ENCODE measurements around the gene CSGALNACT2.

The CSGALNACT2 gene

GRCh38 chr10:43206391-43207235 is 68.4 kb downstream of the CSGALNACT2 start:
- in situ Hi-C loops (cut with HindIII; ENCODE audit: low pct_unique_long_range_greater_than_20kb, low sequenced_read_pairs): no loop called here
- TF ChIP-seq JUND (IDR thresholded peaks at IDR 0.05; ENCODE audit: low read depth): no peak
- DNase-seq (ENCODE audit: low read depth in 1 of 2, low spot score in 1 of 2): no peak

DNA sequence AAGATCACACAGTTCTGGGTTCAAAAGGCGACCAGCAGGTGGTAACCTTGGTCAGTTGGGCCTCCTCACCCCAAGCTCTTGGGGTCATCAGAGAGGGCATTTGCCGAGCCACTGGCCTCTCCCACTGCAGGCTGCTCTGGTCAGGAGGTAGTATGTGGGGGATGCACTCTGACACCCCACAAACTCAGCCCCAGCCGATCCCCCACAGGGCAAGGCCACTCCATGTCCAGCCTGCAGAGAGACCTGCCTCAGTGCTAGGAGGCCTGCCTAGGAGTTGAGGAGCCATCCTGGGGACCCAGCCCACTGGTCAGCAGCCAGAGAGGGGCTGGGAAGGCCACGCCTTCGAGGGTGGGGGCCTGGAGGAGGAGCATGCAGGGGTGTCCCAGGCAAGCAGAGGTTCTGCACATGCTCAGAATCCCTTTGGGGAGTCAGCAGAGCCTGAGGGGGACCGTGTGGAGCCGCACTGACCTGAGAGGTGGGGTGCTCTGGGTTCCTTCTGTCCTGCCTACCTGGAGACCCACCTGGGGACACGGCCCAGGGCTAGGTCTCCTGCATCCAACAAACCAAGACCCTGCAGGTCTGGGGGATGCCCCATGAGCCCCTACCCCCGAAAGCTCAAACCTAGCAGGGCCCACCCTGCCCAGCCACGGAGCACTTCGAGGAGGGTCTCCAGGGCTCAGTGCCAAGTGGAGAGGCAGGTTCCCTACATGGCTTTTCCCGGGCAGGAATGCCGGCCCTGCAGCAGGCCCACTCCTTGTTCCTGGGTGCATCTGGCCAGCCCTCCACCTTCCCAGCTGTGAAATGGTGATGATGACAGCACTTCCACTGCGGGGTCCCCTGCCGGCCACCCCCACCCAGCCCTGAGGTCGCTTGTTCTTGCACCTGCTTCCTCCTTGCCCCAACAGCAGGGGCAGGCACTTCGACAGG is 70.2 kb downstream of the CSGALNACT2 start:
- no peak for TF ChIP-seq JUND (IDR thresholded peaks at IDR 0.05; ENCODE audit: low read depth)
- no peak for DNase-seq (ENCODE audit: low read depth in 1 of 2, low spot score in 1 of 2)
- in situ Hi-C loops (cut with HindIII; ENCODE audit: low pct_unique_long_range_greater_than_20kb, low sequenced_read_pairs): no loop called here

- TF ChIP-seq JUND (IDR thresholded peaks at IDR 0.05; ENCODE audit: low read depth): no peak
- DNase-seq (ENCODE audit: low read depth in 1 of 2, low spot score in 1 of 2): no peak
- in situ Hi-C loops (cut with HindIII; ENCODE audit: low pct_unique_long_range_greater_than_20kb, low sequenced_read_pairs): no loop called here
Observed at GRCh38 chr10:43209074-43209455, 70.8 kb downstream of the CSGALNACT2 start.

DNA sequence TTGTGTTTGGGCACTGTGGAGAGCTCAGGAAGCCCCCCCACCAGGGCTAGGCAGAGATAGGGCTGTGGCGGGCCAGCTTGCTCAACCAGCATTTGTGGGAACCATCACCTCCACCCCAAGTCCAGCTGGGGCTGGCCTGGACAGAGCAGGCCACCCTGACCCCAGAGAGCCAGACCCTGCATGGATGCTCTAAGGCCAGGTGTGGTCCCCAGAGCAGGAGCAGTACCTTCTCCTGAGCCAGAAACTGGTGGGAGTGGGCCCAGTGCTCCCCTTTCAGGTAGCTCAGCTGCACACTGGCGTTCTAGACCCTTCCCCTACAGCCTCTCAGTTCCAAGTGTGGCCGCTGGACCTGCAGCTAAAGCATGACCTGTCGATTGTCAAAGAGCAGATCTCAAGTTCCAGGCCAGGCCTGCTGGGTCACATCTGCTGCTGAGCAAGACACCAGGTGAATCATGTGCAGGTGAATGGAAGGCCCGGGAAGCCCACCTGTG is 71.5 kb downstream of the CSGALNACT2 start:
- in situ Hi-C loops (cut with HindIII; ENCODE audit: low pct_unique_long_range_greater_than_20kb, low sequenced_read_pairs): no loop called here
- no peak for DNase-seq (ENCODE audit: low read depth in 1 of 2, low spot score in 1 of 2)

DNA sequence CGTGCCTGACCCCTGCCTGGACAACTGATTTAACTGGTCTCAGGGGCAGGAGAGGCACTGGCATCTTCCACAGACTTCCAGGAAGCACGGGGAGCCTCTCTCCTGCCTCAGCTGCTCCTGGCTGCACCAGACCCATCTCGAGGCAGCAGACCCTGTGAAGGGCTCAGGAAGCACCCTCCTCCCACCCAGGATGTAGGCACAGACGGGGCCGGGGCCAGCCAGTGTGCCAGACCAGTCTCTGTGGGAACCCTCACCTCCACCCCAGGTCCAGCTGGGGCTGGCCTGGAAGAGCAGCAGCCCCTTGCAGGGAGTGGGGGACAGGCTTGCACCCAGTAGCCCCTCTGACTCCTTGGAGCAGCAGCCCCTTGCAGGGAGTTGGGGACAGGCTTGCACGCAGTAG is 72.3 kb downstream of the CSGALNACT2 start:
- in situ Hi-C loops (cut with HindIII; ENCODE audit: low pct_unique_long_range_greater_than_20kb, low sequenced_read_pairs): no loop called here
- no peak for TF ChIP-seq JUND (IDR thresholded peaks at IDR 0.05; ENCODE audit: low read depth)
- no peak for DNase-seq (ENCODE audit: low read depth in 1 of 2, low spot score in 1 of 2)

More for the DNA sequence above, 71.5 kb downstream of the CSGALNACT2 start:
- TF ChIP-seq JUND (IDR thresholded peaks at IDR 0.05; ENCODE audit: low read depth): no peak

GRCh38 chr10:43211030-43211429 is 72.8 kb downstream of the CSGALNACT2 start:
- in situ Hi-C loops (cut with HindIII; ENCODE audit: low pct_unique_long_range_greater_than_20kb, low sequenced_read_pairs): no loop called here
- TF ChIP-seq JUND (IDR thresholded peaks at IDR 0.05; ENCODE audit: low read depth): no peak
- no peak for DNase-seq (ENCODE audit: low read depth in 1 of 2, low spot score in 1 of 2)

GRCh38 chr10:43211431-43212042 is 73.3 kb downstream of the CSGALNACT2 start:
- TF ChIP-seq JUND (IDR thresholded peaks at IDR 0.05; ENCODE audit: low read depth): no peak
- DNase-seq (ENCODE audit: low read depth in 1 of 2, low spot score in 1 of 2): no peak
- in situ Hi-C loops (cut with HindIII; ENCODE audit: low pct_unique_long_range_greater_than_20kb, low sequenced_read_pairs): no loop called here

DNA sequence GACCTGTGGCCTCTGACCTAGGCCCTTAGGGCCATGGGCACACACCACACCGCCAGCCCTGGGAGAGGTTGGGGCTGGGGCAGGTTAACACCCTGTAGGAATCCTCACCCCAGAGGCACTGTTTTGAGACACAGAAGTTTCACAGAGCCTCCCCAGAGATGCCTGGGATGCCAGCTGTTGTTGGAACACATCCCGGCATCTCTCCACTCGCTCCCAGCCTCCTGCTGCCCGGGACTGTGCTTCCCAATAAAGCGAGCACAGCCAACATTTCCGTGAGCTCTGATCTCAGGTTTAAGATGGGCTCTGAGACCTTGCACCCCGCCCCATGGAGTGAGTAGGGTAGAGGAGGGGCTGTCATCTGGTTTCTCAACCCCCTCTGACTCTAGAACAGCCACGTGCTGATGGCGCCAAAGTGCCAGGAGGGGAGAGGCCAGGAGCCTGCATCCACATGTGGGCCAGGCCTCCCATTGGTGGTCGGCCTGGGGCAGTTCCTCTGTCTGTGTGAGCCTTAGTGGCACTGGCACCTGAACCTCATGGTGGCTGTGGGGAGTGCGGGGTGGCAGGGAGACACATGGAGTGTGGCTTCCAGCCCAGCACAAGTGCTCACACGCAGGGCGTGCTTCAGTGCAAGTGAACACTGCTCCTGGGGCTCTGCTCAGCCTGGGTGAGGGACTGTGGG is 73.9 kb downstream of the CSGALNACT2 start:
- in situ Hi-C loops (cut with HindIII; ENCODE audit: low pct_unique_long_range_greater_than_20kb, low sequenced_read_pairs): no loop called here
- TF ChIP-seq JUND (IDR thresholded peaks at IDR 0.05; ENCODE audit: low read depth): no peak
- no peak for DNase-seq (ENCODE audit: low read depth in 1 of 2, low spot score in 1 of 2)

DNA sequence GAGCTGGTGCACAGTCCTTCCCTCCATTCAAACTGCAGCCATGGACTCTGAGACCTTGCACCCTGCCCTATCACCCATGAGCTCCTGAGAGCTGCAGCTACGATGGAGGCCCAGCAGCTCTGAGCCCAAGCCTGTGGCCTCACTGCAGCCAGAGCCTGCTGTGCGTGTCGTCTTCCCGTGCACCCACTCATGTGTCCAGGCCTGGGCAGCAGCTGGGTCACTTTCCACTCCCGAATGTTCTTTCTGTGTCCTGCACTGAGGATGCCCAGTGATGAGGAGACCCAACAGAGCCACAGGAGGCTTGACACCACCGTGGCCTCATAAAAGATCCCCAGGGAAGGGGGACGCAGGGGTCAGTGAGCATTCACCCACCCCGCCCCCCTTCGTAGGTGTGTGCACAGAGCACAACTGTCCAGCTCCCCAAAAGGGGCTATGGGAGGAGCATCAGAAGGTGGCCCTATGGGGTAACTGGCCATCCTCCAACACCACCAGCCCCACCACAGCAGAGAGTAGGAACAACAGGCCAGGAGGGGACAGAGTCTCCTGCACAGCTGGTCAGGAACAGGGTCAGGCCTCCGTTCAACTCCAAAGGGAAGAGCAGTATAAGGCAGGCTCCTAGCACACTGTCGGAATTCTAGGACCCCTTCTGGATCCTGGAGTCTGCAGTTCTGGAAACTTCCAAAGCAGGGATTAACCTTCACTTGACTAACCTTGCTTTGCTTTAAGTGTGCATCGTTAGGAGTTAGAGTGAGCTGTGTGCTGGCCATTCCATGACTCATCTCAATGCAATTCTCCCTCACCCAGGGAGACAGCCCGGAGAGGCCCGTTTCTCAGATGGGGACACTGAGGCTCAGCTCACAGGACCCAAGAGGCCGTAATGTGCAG is 76.1 kb downstream of the CSGALNACT2 start:
- DNase-seq (ENCODE audit: low read depth in 1 of 2, low spot score in 1 of 2): no peak
- no peak for TF ChIP-seq JUND (IDR thresholded peaks at IDR 0.05; ENCODE audit: low read depth)
- in situ Hi-C loops (cut with HindIII; ENCODE audit: low pct_unique_long_range_greater_than_20kb, low sequenced_read_pairs): no loop called here

DNA sequence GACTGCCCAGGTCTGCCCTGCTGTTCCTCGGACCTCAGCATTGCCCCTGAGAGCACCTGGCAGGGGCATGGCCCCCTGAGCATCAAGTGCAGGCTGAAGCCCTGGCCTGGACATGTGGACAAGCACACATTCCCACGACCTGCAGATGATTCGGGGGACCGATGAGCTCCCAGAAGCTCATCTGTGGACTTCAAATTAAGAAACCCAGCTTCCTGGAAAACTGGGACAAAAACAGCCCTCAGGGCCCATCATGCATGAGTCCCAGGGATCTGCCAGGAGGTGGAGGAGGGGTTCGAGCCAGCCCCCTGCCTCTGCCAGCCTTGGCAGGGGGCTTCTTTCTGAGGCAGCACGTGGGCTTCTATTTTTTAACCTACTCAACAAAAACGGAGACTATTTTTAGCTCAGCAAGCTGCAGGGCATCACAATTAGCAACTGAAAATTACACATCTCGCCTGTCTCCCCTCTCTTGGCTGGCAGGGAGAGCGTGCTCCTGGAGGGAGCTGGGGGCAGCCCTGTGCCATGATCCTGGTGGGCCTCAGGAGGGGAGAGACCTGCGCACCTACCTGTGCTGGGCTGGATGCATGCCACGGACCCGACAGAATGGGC is 76.8 kb downstream of the CSGALNACT2 start:
- TF ChIP-seq JUND (IDR thresholded peaks at IDR 0.05; ENCODE audit: low read depth): no peak
- in situ Hi-C loops (cut with HindIII; ENCODE audit: low pct_unique_long_range_greater_than_20kb, low sequenced_read_pairs): no loop called here
- no peak for DNase-seq (ENCODE audit: low read depth in 1 of 2, low spot score in 1 of 2)
